A549 (cell line): ENCODE results near the gene TIGIT. TPM values are rescaled to one million over a fixed set of nuclear protein-coding genes. Genes with fewer than 3 reads are reported as not detected.

Experiments used
- ATAC-seq, 2 experiments: fragments of 200-7000 bp in 1 of 2; fragments of >200 bp in 1 of 2; cut with Nextera tagmentation in 1 of 2; cut with Tn5 transposase in 1 of 2; 3 replicates each; pipeline versions ENCODE4 v1.8.0 to v1.9.1; 2018 to 2020; ENCODE audit warnings: mild to moderate bottlenecking in 1 of 2, moderate library complexity in 1 of 2
- CTCF ChIA-PET: fragments of 300-600 bp; sonication (Branson Sonifier 250); formaldehyde crosslinking; extraction: SDS; loops from one replicate; lab custom pipeline; 2021; ENCODE audit warnings: antibody characterized with exemption, inconsistent platforms; lab: Yijun Ruan, JAX
- POLR2A ChIA-PET: fragments of 350-600 bp; formaldehyde crosslinking; extraction: SDS; loops from one replicate; lab custom pipeline; 2021; ENCODE audit warnings: antibody characterized with exemption, inconsistent platforms; lab: Yijun Ruan, JAX
- DNase-seq, 2 experiments: peaks; one replicate each; pipeline versions ENCODE4 v3.0.0 to v3.0.0-alpha.2; 2011 to 2016; ENCODE audit warnings: low read depth in 1 of 2, low spot score in 1 of 2
- FAIRE-seq: peaks from 2 replicates; lab custom pipeline; 2011; peaks lifted over from hg19 to GRCh38; lab: Jason Lieb, UNC
- H3K27ac ChIP-seq, 2 experiments: fragments of >200 bp; sonication (Bioruptor Twin); formaldehyde crosslinking; 3 replicates each; pipeline ENCODE4 v1.5.1; 2016 to 2017
- H3K4me1 ChIP-seq: fragments of >200 bp; sonication (Bioruptor Twin); formaldehyde crosslinking; 3 replicates; pipeline ENCODE4 v1.6.1; 2016
- H3K4me2 ChIP-seq: fragments of >200 bp; sonication (Bioruptor Twin); formaldehyde crosslinking; 3 replicates; pipeline ENCODE4 v1.6.1; 2016
- H3K4me3 ChIP-seq: fragments of >200 bp; sonication (Bioruptor Twin); formaldehyde crosslinking; 3 replicates; pipeline ENCODE4 v1.5.1; 2016
- H3K9me3 ChIP-seq: fragments of >200 bp; sonication (Bioruptor Twin); formaldehyde crosslinking; 3 replicates; pipeline ENCODE4 v1.6.1; 2016
- BCL3 ChIP-seq: fragments of >200 bp; sonication (Bioruptor Twin); formaldehyde crosslinking; IDR thresholded peaks from 3 replicates; pipeline ENCODE4 v1.6.1; 2016
- CEBPB ChIP-seq, 2 experiments: fragments of >200 bp in 1 of 2; sonication (Bioruptor Twin) in 1 of 2; formaldehyde crosslinking in 1 of 2; IDR thresholded peaks; 2 replicates each; pipeline ENCODE4 v1.6.1; 2012 to 2016
- EHF ChIP-seq: fragments of 250-450 bp; sonication (Bioruptor Pico); IDR thresholded peaks from 2 replicates; pipeline ENCODE4 v1.5.0; 2020; ENCODE audit warnings: mild to moderate bottlenecking
- EP300 ChIP-seq, 2 experiments: fragments of >200 bp; sonication (Bioruptor Twin); formaldehyde crosslinking; IDR thresholded peaks; 2 replicates in 1 of 2; 3 replicates in 1 of 2; pipeline ENCODE4 v1.6.1; 2016 to 2017
- FOXS1 ChIP-seq: fragments of 250-450 bp; sonication (Bioruptor Pico); IDR thresholded peaks from 2 replicates; pipeline ENCODE4 v1.5.0; 2020; ENCODE audit warnings: mild to moderate bottlenecking, moderate library complexity
- GATA3 ChIP-seq: IDR thresholded peaks from 2 replicates; pipeline ENCODE4 v1.6.1; 2012; ENCODE audit warnings: borderline replicate concordance
- HDAC2 ChIP-seq: fragments of 200-600 bp; sonication (generic); IDR thresholded peaks from 2 replicates; pipeline ENCODE4 v1.6.1; 2016
- HES2 ChIP-seq: fragments of >200 bp; sonication (Bioruptor Twin); formaldehyde crosslinking; IDR thresholded peaks from 2 replicates; pipeline ENCODE4 v1.6.1; 2016
- HEYL ChIP-seq: fragments of 250-450 bp; sonication (Bioruptor Pico); IDR thresholded peaks from 2 replicates; pipeline ENCODE4 v1.8.0; 2021; ENCODE audit warnings: mild to moderate bottlenecking, moderate library complexity
- HMGXB4 ChIP-seq: fragments of 250-450 bp; sonication (Bioruptor Pico); IDR thresholded peaks from 2 replicates; pipeline ENCODE4 v1.5.0; 2021; ENCODE audit warnings: mild to moderate bottlenecking, moderate library complexity, borderline replicate concordance
- HOXB13 ChIP-seq: fragments of 250-450 bp; sonication (Bioruptor Pico); IDR thresholded peaks from 2 replicates; pipeline ENCODE4 v1.5.0; 2020; ENCODE audit warnings: low read depth, mild to moderate bottlenecking, moderate library complexity
- JUN ChIP-seq, 2 experiments: fragments of >200 bp; sonication (Bioruptor Twin); formaldehyde crosslinking; IDR thresholded peaks; 2 replicates in 1 of 2; 3 replicates in 1 of 2; pipeline ENCODE4 v1.6.1; 2016 to 2017
- KDM1A ChIP-seq: fragments of 200-600 bp; sonication (generic); IDR thresholded peaks from 2 replicates; pipeline ENCODE4 v1.6.1; 2016; ENCODE audit warnings: low read depth, mild to moderate bottlenecking
- KDM5A ChIP-seq: fragments of 200-600 bp; sonication (generic); IDR thresholded peaks from 2 replicates; pipeline ENCODE4 v1.6.1; 2016; ENCODE audit warnings: antibody characterized with exemption, mild to moderate bottlenecking
- MAFK ChIP-seq: fragments of 450-650 bp; IDR thresholded peaks from 2 replicates; pipeline ENCODE4 v1.6.1; 2014; ENCODE audit not compliant: partially characterized antibody
- NFE2L2 ChIP-seq: fragments of 150-350 bp; conservative IDR thresholded peaks from 2 replicates; pipeline ENCODE4 v1.6.1; 2014; ENCODE audit warnings: low read length
- NPAS2 ChIP-seq: fragments of 250-450 bp; sonication (Bioruptor Pico); IDR thresholded peaks from 2 replicates; pipeline ENCODE4 v1.8.0; 2022; ENCODE audit warnings: mild to moderate bottlenecking, moderate library complexity, borderline replicate concordance
- NR3C1 ChIP-seq: fragments of >200 bp; sonication (Bioruptor Twin); formaldehyde crosslinking; IDR thresholded peaks from 3 replicates; pipeline ENCODE4 v1.6.1; 2017
- PBX3 ChIP-seq: IDR thresholded peaks from 2 replicates; pipeline ENCODE4 v1.6.1; 2012
- PHF8 ChIP-seq: fragments of 200-600 bp; sonication (generic); IDR thresholded peaks from 2 replicates; pipeline ENCODE4 v1.6.1; 2016; ENCODE audit warnings: low read depth, mild to moderate bottlenecking, antibody characterized with exemption, moderate library complexity, borderline replicate concordance
- POLR2AphosphoS2 ChIP-seq: conservative IDR thresholded peaks from 2 replicates; pipeline ENCODE4 v1.6.1; 2012; ENCODE audit warnings: low read length, improper control_type of control experiment, inconsistent platforms
- RAD21 ChIP-seq, 2 experiments: fragments of >200 bp in 1 of 2; sonication (Bioruptor Twin) in 1 of 2; formaldehyde crosslinking in 1 of 2; IDR thresholded peaks in 1 of 2; conservative IDR thresholded peaks in 1 of 2; 2 replicates in 1 of 2; 3 replicates in 1 of 2; pipeline ENCODE4 v1.6.1; 2012 to 2018; ENCODE audit warnings: inconsistent platforms in 1 of 2
- RARB ChIP-seq: fragments of 250-450 bp; sonication (Bioruptor Pico); IDR thresholded peaks from 2 replicates; pipeline ENCODE4 v1.8.0; 2021; ENCODE audit warnings: mild to moderate bottlenecking, moderate library complexity
- RCOR1 ChIP-seq: fragments of 150-350 bp; IDR thresholded peaks from 2 replicates; pipeline ENCODE4 v1.6.1; 2014; ENCODE audit warnings: antibody characterized with exemption, low read length, low read depth
- RNF2 ChIP-seq: fragments of 200-600 bp; sonication (generic); IDR thresholded peaks from 2 replicates; pipeline ENCODE4 v1.6.1; 2016; ENCODE audit warnings: low read depth, mild to moderate bottlenecking, antibody characterized with exemption, moderate library complexity, borderline replicate concordance
- TP53 ChIP-seq: fragments of 250-450 bp; sonication (Bioruptor Pico); IDR thresholded peaks from 2 replicates; pipeline ENCODE4 v1.5.0; 2021; ENCODE audit warnings: mild to moderate bottlenecking, moderate library complexity
- ZNF302 ChIP-seq: fragments of 250-450 bp; sonication (Bioruptor Pico); IDR thresholded peaks from 2 replicates; pipeline ENCODE4 v1.9.0; 2021; ENCODE audit warnings: inconsistent platforms, mild to moderate bottlenecking, moderate library complexity
- ZSCAN20 ChIP-seq: fragments of 250-450 bp; sonication (Bioruptor Pico); IDR thresholded peaks from 2 replicates; pipeline ENCODE4 v1.8.0; 2022; ENCODE audit warnings: mild to moderate bottlenecking, moderate library complexity
- WGBS: methylation state at CpG from one replicate; pipeline ENCODE4 v1.1.6; 2017; ENCODE audit errors: missing lambda C conversion rate; 5-methylcytosine and 5-hydroxymethylcytosine counted together
- polyA plus RNA-seq, 4 experiments: library from polyadenylated mRNA; depleted of rRNA in 3 of 4; stranded (reverse); fragments of >200 nt; fragmentation: RNase III in 1 of 4; extraction: RNeasy Plus Mini Kit Qiagen cat#74134 plus additional on column Dnase treatment in 1 of 4; gene quantifications; 2 replicates in 3 of 4; 3 replicates in 1 of 4; pipeline ENCODE4 v1.2.3, GENCODE V29; 2011 to 2017
- TF ChIP-seq, protein P1 (sequence below): fragments of >200 bp; sonication (Bioruptor Twin); formaldehyde crosslinking; IDR thresholded peaks from 3 replicates; pipeline ENCODE4 v1.5.1; 2016

The TIGIT gene
- polyA plus RNA-seq, 2 of the 4 experiments (the other 2 are of a cell fraction), result not detected

DNA sequence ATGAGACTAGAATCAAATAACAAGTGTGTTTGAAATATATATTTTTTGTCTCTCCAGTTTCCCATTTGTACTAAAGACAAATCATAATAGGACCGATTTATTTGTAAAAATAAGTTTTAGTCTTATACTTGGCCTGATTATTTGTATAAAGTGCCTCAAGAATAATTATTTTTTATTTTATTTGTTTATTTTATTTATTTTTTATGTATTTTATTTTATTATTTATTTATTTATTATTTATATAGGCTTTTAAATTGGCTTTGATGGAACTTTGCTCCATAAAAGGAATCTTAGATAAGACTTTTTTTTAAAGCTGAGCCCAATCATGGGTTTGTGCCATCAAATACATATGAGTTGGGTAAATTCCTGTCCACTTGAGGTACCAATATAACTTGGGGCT, 34.3 kb upstream of the TIGIT start:
- no peak for DNase-seq
- H3K4me1 ChIP-seq, result no peaks in the 10 kb centered on the region
- no peak for ATAC-seq
- no peak for TF ChIP-seq HMGXB4 (CRISPR knock-in tag)
- TF ChIP-seq NR3C1, result no peak
- no peak for TF ChIP-seq ZSCAN20 (CRISPR knock-in tag)
- TF ChIP-seq HES2, result no peak
- TF ChIP-seq KDM1A, result no peak
- no peak for TF ChIP-seq KDM5A
- TF ChIP-seq RNF2, result no peak
- no peak for TF ChIP-seq RCOR1
- no peak for TF ChIP-seq RAD21 (conservative IDR thresholded peaks at IDR 0.05 in 1 of 2, IDR thresholded peaks at IDR 0.05 in 1 of 2)
- no peak for TF ChIP-seq NFE2L2
- TF ChIP-seq EHF (CRISPR knock-in tag), result no peak
- no peak for TF ChIP-seq BCL3
- no peak for TF ChIP-seq PBX3
- no peak for TF ChIP-seq POLR2AphosphoS2
- TF ChIP-seq HOXB13 (CRISPR knock-in tag), result no peak
- no peak for TF ChIP-seq FOXS1 (CRISPR knock-in tag)
- no peak for TF ChIP-seq GATA3
- no peak for TF ChIP-seq TP53 (CRISPR knock-in tag)
- TF ChIP-seq, protein P1, sequence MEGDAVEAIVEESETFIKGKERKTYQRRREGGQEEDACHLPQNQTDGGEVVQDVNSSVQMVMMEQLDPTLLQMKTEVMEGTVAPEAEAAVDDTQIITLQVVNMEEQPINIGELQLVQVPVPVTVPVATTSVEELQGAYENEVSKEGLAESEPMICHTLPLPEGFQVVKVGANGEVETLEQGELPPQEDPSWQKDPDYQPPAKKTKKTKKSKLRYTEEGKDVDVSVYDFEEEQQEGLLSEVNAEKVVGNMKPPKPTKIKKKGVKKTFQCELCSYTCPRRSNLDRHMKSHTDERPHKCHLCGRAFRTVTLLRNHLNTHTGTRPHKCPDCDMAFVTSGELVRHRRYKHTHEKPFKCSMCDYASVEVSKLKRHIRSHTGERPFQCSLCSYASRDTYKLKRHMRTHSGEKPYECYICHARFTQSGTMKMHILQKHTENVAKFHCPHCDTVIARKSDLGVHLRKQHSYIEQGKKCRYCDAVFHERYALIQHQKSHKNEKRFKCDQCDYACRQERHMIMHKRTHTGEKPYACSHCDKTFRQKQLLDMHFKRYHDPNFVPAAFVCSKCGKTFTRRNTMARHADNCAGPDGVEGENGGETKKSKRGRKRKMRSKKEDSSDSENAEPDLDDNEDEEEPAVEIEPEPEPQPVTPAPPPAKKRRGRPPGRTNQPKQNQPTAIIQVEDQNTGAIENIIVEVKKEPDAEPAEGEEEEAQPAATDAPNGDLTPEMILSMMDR, result no peak
- no peak for TF ChIP-seq RARB (CRISPR knock-in tag)
- 0% methylated on average over 1 of the region's 1 CpG for WGBS
- H3K4me3 ChIP-seq, result no peak overlapping the region
- no peak overlapping the region for H3K27ac ChIP-seq
- FAIRE-seq, result no peak
- ChIA-PET POLR2A (no interaction called here), CTCF (no interaction called here)
- H3K9me3 ChIP-seq, result 0 out of 3 replicates have a peak, but pooled peaks cover 7% of the 10 kb centered on the region
- no peak overlapping the region for H3K4me2 ChIP-seq

GRCh38 chr3:114260152-114260551, 33.7 kb upstream of the TIGIT start:
- Histone ChIP-seq H3K4me2 (no peak overlapping the region), H3K27ac (no peak overlapping the region)
- no peak for FAIRE-seq
- no peak for DNase-seq
- no peak for TF ChIP-seq PBX3
- TF ChIP-seq HDAC2, result no peak
- no peak for TF ChIP-seq ZNF302
- TF ChIP-seq PHF8, result no peak
- TF ChIP-seq KDM1A, result no peak
- no peak for TF ChIP-seq NPAS2 (CRISPR knock-in tag)
- no peak for TF ChIP-seq EP300 (IDR thresholded peaks at IDR 0.05)
- no peak for TF ChIP-seq HEYL (CRISPR knock-in tag)
- no peak for TF ChIP-seq RAD21 (conservative IDR thresholded peaks at IDR 0.05 in 1 of 2, IDR thresholded peaks at IDR 0.05 in 1 of 2)
- TF ChIP-seq CEBPB (IDR thresholded peaks at IDR 0.05), result no peak
- TF ChIP-seq, protein P1, result no peak
- TF ChIP-seq JUN (IDR thresholded peaks at IDR 0.05), result no peak
- TF ChIP-seq MAFK, result no peak
- TF ChIP-seq, all 56 proteins: peak for 0
- ATAC-seq, result no peak
- H3K4me3 ChIP-seq, result no peak overlapping the region
- ChIA-PET CTCF (no interaction called here), POLR2A (no interaction called here)
- H3K4me1 ChIP-seq, result no peaks in the 10 kb centered on the region
- 0 out of 3 replicates have a peak, but pooled peaks cover 7% of the 10 kb centered on the region for H3K9me3 ChIP-seq
